ENCODE measurements around the gene NHS.

NHS gene

GRCh38 chrX:17637235-17637634 is 262.2 kb downstream of the NHS start:
- H3K4me1 ChIP-seq (ENCODE audit: insufficient read depth, low read length) = peaks cover 22% of the 10 kb centered on the region

GRCh38 chrX:17638731-17639130 is 263.7 kb downstream of the NHS start:
- H3K9me3 ChIP-seq (ENCODE audit: control insufficient read depth, insufficient read depth, low read length) = no peaks in the 10 kb centered on the region

More at GRCh38 chrX:17637235-17637634, 262.2 kb downstream of the NHS start:
- no peaks in the 10 kb centered on the region for H3K36me3 ChIP-seq (ENCODE audit: insufficient read depth, low read length)
- no peak overlapping the region for H3K9ac ChIP-seq (ENCODE audit: low read depth, low read length)
- no peaks in the 10 kb centered on the region for H3K9me3 ChIP-seq (ENCODE audit: control insufficient read depth, insufficient read depth, low read length)

GRCh38 chrX:17642891-17643290 is 267.9 kb downstream of the NHS start:
- Histone ChIP-seq H3K9me3 (ENCODE audit: control insufficient read depth, insufficient read depth, low read length) (no peaks in the 10 kb centered on the region), H3K9ac (ENCODE audit: low read depth, low read length) (no peak overlapping the region), H3K4me1 (ENCODE audit: insufficient read depth, low read length) (peaks cover 8% of the 10 kb centered on the region)

More at GRCh38 chrX:17638731-17639130, 263.7 kb downstream of the NHS start:
- peaks cover 22% of the 10 kb centered on the region for H3K4me1 ChIP-seq (ENCODE audit: insufficient read depth, low read length)
- H3K36me3 ChIP-seq (ENCODE audit: insufficient read depth, low read length) = no peaks in the 10 kb centered on the region
- H3K9ac ChIP-seq (ENCODE audit: low read depth, low read length) = no peak overlapping the region

GRCh38 chrX:17643528-17643927 is 268.5 kb downstream of the NHS start:
- H3K9me3 ChIP-seq (ENCODE audit: control insufficient read depth, insufficient read depth, low read length) = no peaks in the 10 kb centered on the region
- H3K4me1 ChIP-seq (ENCODE audit: insufficient read depth, low read length) = peaks cover 8% of the 10 kb centered on the region
- H3K9ac ChIP-seq (ENCODE audit: low read depth, low read length) = no peak overlapping the region
- H3K36me3 ChIP-seq (ENCODE audit: insufficient read depth, low read length) = no peaks in the 10 kb centered on the region

More at GRCh38 chrX:17642891-17643290, 267.9 kb downstream of the NHS start:
- H3K36me3 ChIP-seq (ENCODE audit: insufficient read depth, low read length) = no peaks in the 10 kb centered on the region

GRCh38 chrX:17644001-17644400 is 269.0 kb downstream of the NHS start:
- H3K4me1 ChIP-seq (ENCODE audit: insufficient read depth, low read length) = peaks cover 8% of the 10 kb centered on the region

GRCh38 chrX:17654116-17654515 is 279.1 kb downstream of the NHS start:
- H3K36me3 ChIP-seq (ENCODE audit: insufficient read depth, low read length) = no peaks in the 10 kb centered on the region
- no peaks in the 10 kb centered on the region for H3K9me3 ChIP-seq (ENCODE audit: control insufficient read depth, insufficient read depth, low read length)
- no peak overlapping the region for H3K9ac ChIP-seq (ENCODE audit: low read depth, low read length)
- peaks cover 6% of the 10 kb centered on the region; the same call in 1 of the 2 replicates for H3K4me1 ChIP-seq (ENCODE audit: insufficient read depth, low read length)

More at GRCh38 chrX:17644001-17644400, 269.0 kb downstream of the NHS start:
- no peaks in the 10 kb centered on the region for H3K36me3 ChIP-seq (ENCODE audit: insufficient read depth, low read length)
- no peaks in the 10 kb centered on the region for H3K9me3 ChIP-seq (ENCODE audit: control insufficient read depth, insufficient read depth, low read length)
- H3K9ac ChIP-seq (ENCODE audit: low read depth, low read length) = no peak overlapping the region

GRCh38 chrX:17655211-17656034 is 280.4 kb downstream of the NHS start:
- H3K9me3 ChIP-seq (ENCODE audit: control insufficient read depth, insufficient read depth, low read length) = no peaks in the 10 kb centered on the region
- H3K9ac ChIP-seq (ENCODE audit: low read depth, low read length) = peak overlapping the region; percentile 30; the same call in 1 of the 2 replicates
- peaks cover 6% of the 10 kb centered on the region; the same call in 1 of the 2 replicates for H3K4me1 ChIP-seq (ENCODE audit: insufficient read depth, low read length)
- no peaks in the 10 kb centered on the region for H3K36me3 ChIP-seq (ENCODE audit: insufficient read depth, low read length)

- H3K4me1 ChIP-seq (ENCODE audit: insufficient read depth, low read length) = peaks cover 6% of the 10 kb centered on the region; the same call in 1 of the 2 replicates
- H3K9me3 ChIP-seq (ENCODE audit: control insufficient read depth, insufficient read depth, low read length) = no peaks in the 10 kb centered on the region
- H3K36me3 ChIP-seq (ENCODE audit: insufficient read depth, low read length) = no peaks in the 10 kb centered on the region
- H3K9ac ChIP-seq (ENCODE audit: low read depth, low read length) = peak overlapping the region; percentile 30; the same call in 1 of the 2 replicates
Measured at GRCh38 chrX:17656035-17656418, 281.0 kb downstream of the NHS start.

- H3K4me1 ChIP-seq (ENCODE audit: insufficient read depth, low read length) = peaks cover 6% of the 10 kb centered on the region; the same call in 1 of the 2 replicates
- peak overlapping the region; percentile 30; the same call in 1 of the 2 replicates for H3K9ac ChIP-seq (ENCODE audit: low read depth, low read length)
- no peaks in the 10 kb centered on the region for H3K9me3 ChIP-seq (ENCODE audit: control insufficient read depth, insufficient read depth, low read length)
- H3K36me3 ChIP-seq (ENCODE audit: insufficient read depth, low read length) = no peaks in the 10 kb centered on the region
Measured at GRCh38 chrX:17656556-17656955, 281.6 kb downstream of the NHS start.

- Histone ChIP-seq H3K9ac (ENCODE audit: low read depth, low read length) (no peak overlapping the region), H3K9me3 (ENCODE audit: control insufficient read depth, insufficient read depth, low read length) (no peaks in the 10 kb centered on the region), H3K4me1 (ENCODE audit: insufficient read depth, low read length) (no peaks in the 10 kb centered on the region), H3K36me3 (ENCODE audit: insufficient read depth, low read length) (no peaks in the 10 kb centered on the region)
Measured at GRCh38 chrX:17662391-17662790, 287.4 kb downstream of the NHS start.

- Histone ChIP-seq H3K36me3 (ENCODE audit: insufficient read depth, low read length) (no peaks in the 10 kb centered on the region), H3K4me1 (ENCODE audit: insufficient read depth, low read length) (no peaks in the 10 kb centered on the region), H3K9ac (ENCODE audit: low read depth, low read length) (no peak overlapping the region), H3K9me3 (ENCODE audit: control insufficient read depth, insufficient read depth, low read length) (no peaks in the 10 kb centered on the region)
Measured at GRCh38 chrX:17668929-17669328, 293.9 kb downstream of the NHS start.

GRCh38 chrX:17669458-17669857 is 294.5 kb downstream of the NHS start:
- Histone ChIP-seq H3K4me1 (ENCODE audit: insufficient read depth, low read length) (no peaks in the 10 kb centered on the region), H3K9ac (ENCODE audit: low read depth, low read length) (no peak overlapping the region), H3K9me3 (ENCODE audit: control insufficient read depth, insufficient read depth, low read length) (no peaks in the 10 kb centered on the region), H3K36me3 (ENCODE audit: insufficient read depth, low read length) (no peaks in the 10 kb centered on the region)

- no peaks in the 10 kb centered on the region for H3K36me3 ChIP-seq (ENCODE audit: insufficient read depth, low read length)
- no peak overlapping the region for H3K9ac ChIP-seq (ENCODE audit: low read depth, low read length)
Measured at GRCh38 chrX:17669891-17670290, 294.9 kb downstream of the NHS start.

GRCh38 chrX:17670874-17671273 is 295.9 kb downstream of the NHS start:
- no peaks in the 10 kb centered on the region for H3K4me1 ChIP-seq (ENCODE audit: insufficient read depth, low read length)
- no peaks in the 10 kb centered on the region for H3K36me3 ChIP-seq (ENCODE audit: insufficient read depth, low read length)
- H3K9ac ChIP-seq (ENCODE audit: low read depth, low read length) = no peak overlapping the region
- H3K9me3 ChIP-seq (ENCODE audit: control insufficient read depth, insufficient read depth, low read length) = no peaks in the 10 kb centered on the region

More at GRCh38 chrX:17669891-17670290, 294.9 kb downstream of the NHS start:
- no peaks in the 10 kb centered on the region for H3K4me1 ChIP-seq (ENCODE audit: insufficient read depth, low read length)
- H3K9me3 ChIP-seq (ENCODE audit: control insufficient read depth, insufficient read depth, low read length) = no peaks in the 10 kb centered on the region

GRCh38 chrX:17674601-17675000 is 299.6 kb downstream of the NHS start:
- Histone ChIP-seq H3K4me1 (ENCODE audit: insufficient read depth, low read length) (no peaks in the 10 kb centered on the region), H3K9me3 (ENCODE audit: control insufficient read depth, insufficient read depth, low read length) (no peaks in the 10 kb centered on the region), H3K36me3 (ENCODE audit: insufficient read depth, low read length) (no peaks in the 10 kb centered on the region), H3K9ac (ENCODE audit: low read depth, low read length) (no peak overlapping the region)

Data from ES-I3 (cell line).